ENCODE data around the gene GAS2L1. TPM values are rescaled to one million over a fixed set of nuclear protein-coding genes. Genes with fewer than 3 reads are reported as not detected.

The GAS2L1 gene
- total RNA-seq, 2 donors from 2014 or later: 19.4 to 28.0 TPM

DNA sequence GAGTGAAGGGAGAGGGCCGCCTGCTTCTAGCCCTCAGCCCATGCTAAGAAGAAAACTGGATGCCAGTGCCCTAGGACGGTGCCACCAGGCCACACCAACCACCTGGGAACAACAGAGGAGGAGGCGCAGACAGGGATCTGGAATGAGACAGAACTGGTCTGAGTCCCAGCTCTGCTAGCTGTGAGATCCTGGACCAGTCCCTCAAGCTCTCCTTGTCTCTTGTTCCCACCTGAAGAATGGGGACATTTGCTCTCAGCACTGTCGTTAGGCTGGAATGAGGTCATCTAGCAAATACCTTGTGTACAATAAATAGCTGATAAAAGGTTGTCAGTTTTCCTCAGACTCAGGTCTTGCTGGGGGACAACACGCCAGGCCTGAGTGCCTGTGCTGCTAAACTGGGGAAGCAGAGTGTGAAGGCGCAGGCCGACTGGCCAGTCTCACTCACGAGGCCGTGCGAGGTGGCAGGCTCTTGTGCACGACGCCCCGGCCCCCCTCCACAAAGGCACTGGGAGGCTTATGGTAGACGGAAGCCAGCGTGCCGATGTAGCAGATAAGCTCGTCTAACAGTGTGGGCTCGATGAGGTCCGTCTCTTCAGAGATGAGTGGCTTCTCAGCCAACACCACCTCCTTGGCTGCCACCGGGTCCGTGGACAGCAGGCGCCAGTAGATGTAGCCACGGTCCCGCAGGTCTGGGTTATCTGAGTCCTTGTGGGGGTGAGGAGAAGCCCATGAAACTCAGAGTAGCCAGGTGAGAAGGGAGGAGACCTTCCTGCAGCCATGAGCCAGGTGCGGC lies 34.8 kb downstream of the GAS2L1 start:
- Histone ChIP-seq H3K27ac (peak overlapping the region in 1 of 2 donors; percentile 72), H3K9me3 (no peaks in the 10 kb centered on the region), H3K4me1 (peaks cover 0 to 27% of the 10 kb centered on the region in 2 donors), H3K27me3 (no peaks in the 10 kb centered on the region), H3K4me3 (no peak overlapping the region), H3K36me3 (peaks cover 55% of the 10 kb centered on the region)
- DNase-seq (ENCODE audit: low spot score): no peak
- TF ChIP-seq, protein P1, sequence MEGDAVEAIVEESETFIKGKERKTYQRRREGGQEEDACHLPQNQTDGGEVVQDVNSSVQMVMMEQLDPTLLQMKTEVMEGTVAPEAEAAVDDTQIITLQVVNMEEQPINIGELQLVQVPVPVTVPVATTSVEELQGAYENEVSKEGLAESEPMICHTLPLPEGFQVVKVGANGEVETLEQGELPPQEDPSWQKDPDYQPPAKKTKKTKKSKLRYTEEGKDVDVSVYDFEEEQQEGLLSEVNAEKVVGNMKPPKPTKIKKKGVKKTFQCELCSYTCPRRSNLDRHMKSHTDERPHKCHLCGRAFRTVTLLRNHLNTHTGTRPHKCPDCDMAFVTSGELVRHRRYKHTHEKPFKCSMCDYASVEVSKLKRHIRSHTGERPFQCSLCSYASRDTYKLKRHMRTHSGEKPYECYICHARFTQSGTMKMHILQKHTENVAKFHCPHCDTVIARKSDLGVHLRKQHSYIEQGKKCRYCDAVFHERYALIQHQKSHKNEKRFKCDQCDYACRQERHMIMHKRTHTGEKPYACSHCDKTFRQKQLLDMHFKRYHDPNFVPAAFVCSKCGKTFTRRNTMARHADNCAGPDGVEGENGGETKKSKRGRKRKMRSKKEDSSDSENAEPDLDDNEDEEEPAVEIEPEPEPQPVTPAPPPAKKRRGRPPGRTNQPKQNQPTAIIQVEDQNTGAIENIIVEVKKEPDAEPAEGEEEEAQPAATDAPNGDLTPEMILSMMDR (IDR thresholded peaks at IDR 0.05): no peak

DNA sequence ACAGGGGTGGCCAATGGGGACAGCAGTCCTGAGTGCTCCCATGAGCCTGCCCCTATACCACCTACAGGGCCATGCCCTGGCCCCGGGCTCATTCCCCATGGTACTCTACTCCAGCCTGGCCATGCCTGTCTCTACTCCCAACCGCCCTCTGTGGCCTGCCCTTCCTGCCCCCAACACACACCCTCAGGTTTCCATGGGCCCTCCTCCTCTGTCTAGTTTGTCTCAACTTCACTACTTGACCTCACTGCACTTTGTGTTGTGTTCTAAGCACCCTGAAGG lies 35.3 kb downstream of the GAS2L1 start:
- Histone ChIP-seq H3K27ac (peak overlapping the region in 1 of 2 donors; percentile 72), H3K36me3 (peaks cover 59% of the 10 kb centered on the region)

DNA sequence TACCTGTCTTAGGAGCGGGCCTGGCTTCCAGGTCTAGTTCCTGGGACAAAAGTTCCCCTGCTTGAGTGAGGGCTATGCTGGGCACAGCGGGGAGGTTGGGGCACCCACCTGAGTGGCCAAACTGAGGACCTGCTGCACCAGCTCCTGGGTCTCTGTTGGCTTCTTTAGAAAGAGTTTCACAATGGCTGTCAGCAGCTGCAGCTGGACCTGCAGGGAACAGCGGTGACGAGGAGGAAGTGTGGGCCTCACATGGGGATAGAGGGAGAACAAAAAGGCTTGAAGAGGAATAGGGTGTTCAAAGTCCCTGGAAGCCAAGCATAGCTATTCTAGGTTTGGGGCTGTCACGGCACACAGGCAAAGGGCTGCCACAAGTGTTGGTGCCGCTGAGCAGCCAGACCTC lies 35.7 kb downstream of the GAS2L1 start:
- DNase-seq (ENCODE audit: low spot score): no peak
- Histone ChIP-seq H3K36me3 (peaks cover 59% of the 10 kb centered on the region), H3K4me1 (peaks cover 0 to 27% of the 10 kb centered on the region in 2 donors)

More for the DNA sequence above, 35.3 kb downstream of the GAS2L1 start:
- H3K9me3 ChIP-seq: no peaks in the 10 kb centered on the region
- peaks cover 0 to 27% of the 10 kb centered on the region in 2 donors for H3K4me1 ChIP-seq
- DNase-seq (ENCODE audit: low spot score): no peak
- TF ChIP-seq, protein P1 (IDR thresholded peaks at IDR 0.05): no peak
- H3K27me3 ChIP-seq: no peaks in the 10 kb centered on the region
- no peak overlapping the region for H3K4me3 ChIP-seq

DNA sequence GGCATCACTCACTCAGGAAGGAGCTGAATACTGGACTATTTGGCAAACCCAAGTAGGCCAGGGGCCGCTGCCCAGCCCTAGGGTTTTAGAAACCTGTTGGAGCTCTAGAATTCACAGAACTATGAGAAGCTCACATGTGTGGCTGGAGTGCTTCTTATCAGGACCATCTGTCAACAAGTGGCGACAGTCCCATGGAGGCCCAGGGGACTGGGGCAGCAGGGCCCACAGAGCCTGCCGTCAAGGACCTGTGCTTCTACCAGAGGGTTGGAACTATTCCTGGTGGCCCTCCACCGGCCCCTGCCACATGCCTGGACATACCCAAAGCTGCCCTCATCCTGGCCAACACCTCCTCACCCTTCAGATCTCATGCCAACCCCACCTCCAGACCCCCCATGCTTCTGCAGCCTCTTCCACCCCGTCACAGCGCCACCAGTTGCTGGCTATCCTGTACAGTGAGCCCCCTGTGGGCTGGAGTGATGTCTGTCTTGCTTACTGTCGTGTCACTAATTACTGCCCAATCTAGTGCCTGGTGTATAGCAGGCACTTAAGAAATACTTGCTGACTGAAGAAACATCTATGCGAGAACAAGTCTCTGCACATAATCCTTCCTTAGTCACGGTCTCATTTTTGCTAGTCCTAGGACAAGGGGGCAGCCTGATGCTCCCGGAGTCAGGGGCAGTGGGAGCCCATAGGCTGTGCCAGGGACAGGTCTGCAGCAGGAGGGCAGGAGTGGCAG lies 36.3 kb downstream of the GAS2L1 start:
- no peak overlapping the region for H3K4me3 ChIP-seq
- H3K27me3 ChIP-seq: no peaks in the 10 kb centered on the region
- H3K36me3 ChIP-seq: peaks cover 63% of the 10 kb centered on the region
- H3K27ac ChIP-seq: peak overlapping the region; percentile 52 to 72
- DNase-seq (ENCODE audit: low spot score): no peak
- H3K9me3 ChIP-seq: no peaks in the 10 kb centered on the region
- peaks cover 0 to 27% of the 10 kb centered on the region in 2 donors for H3K4me1 ChIP-seq
- TF ChIP-seq, protein P1 (IDR thresholded peaks at IDR 0.05): no peak

More for the DNA sequence above, 35.7 kb downstream of the GAS2L1 start:
- TF ChIP-seq, protein P1 (IDR thresholded peaks at IDR 0.05): no peak
- no peaks in the 10 kb centered on the region for H3K27me3 ChIP-seq
- H3K4me3 ChIP-seq: no peak overlapping the region
- peak overlapping the region; percentile 52 to 72 for H3K27ac ChIP-seq
- H3K9me3 ChIP-seq: no peaks in the 10 kb centered on the region

DNA sequence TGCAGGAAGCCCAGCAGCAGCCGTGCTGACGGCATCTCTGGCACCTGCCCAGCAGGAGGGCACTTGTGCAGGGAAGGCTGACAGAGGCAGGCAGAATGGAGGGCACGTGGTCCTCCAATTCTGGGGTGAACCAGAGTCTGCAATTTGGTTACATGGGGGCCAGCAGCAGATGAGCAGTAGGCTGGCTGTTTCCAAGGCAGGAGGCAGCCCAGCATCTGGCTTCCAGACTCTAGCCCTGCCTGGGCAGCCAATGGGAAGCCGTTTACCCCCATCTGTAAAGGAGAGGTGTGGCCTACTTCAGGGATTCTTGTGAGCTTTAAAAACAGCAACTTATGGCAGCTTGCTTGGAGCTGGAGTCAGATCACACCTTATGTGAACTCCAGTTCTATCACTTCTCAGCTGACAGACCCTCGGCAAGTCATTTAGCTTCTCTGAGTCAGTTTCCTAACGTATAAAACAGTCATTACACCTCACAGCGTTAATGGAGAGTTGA lies 36.9 kb downstream of the GAS2L1 start:
- Histone ChIP-seq H3K27me3 (no peaks in the 10 kb centered on the region), H3K4me1 (peaks cover 0 to 27% of the 10 kb centered on the region in 2 donors), H3K27ac (peak overlapping the region; percentile 52 to 61), H3K36me3 (peaks cover 63% of the 10 kb centered on the region), H3K4me3 (no peak overlapping the region), H3K9me3 (no peaks in the 10 kb centered on the region)
- DNase-seq (ENCODE audit: low spot score): peak; percentile 64
- TF ChIP-seq, protein P1 (IDR thresholded peaks at IDR 0.05): no peak

All from right atrium auricular region (tissue), 2 donors.